NCI-H2081 (cell line): ENCODE data around the gene ASB10.
A peak's percentile ranks its signal among the peaks of the same experiment; 100 is the strongest.

Source experiments
- DNase-seq, 2 experiments: peaks; one replicate each; lab custom pipeline; 2025; lab: John Stamatoyannopoulos, UW

The ASB10 gene

GRCh38 chr7:151210087-151210854 is 23.2 kb upstream of the ASB10 start, which contains the start of gene H2BK1:
Gene H2BK1 (minus strand): TSS chr7:151210488. CDS start chr7:151210318, 170 bp downstream.
- DNase-seq, result no peak

GRCh38 chr7:151209588-151209987 is 22.5 kb upstream of the ASB10 start:
- no peak for DNase-seq

- no peak for DNase-seq
Measured at GRCh38 chr7:151208253-151208862, 21.3 kb upstream of the ASB10 start.

- DNase-seq, result no peak
Measured at GRCh38 chr7:151207804-151208203, 20.8 kb upstream of the ASB10 start.

- DNase-seq, result no peak
Measured at GRCh38 chr7:151207315-151207714, 20.3 kb upstream of the ASB10 start.

- no peak for DNase-seq
Measured at GRCh38 chr7:151206914-151207313, 19.9 kb upstream of the ASB10 start.

GRCh38 chr7:151205730-151206129 is 18.7 kb upstream of the ASB10 start:
- no peak for DNase-seq

- DNase-seq, result no peak
Measured at GRCh38 chr7:151204383-151205032, 17.5 kb upstream of the ASB10 start.

GRCh38 chr7:151202836-151203235 is 15.8 kb upstream of the ASB10 start:
- no peak for DNase-seq

GRCh38 chr7:151201751-151202150 is 14.7 kb upstream of the ASB10 start:
- no peak for DNase-seq

- no peak for DNase-seq
Measured at GRCh38 chr7:151201344-151201743, 14.3 kb upstream of the ASB10 start.

GRCh38 chr7:151198945-151199848 is 12.1 kb upstream of the ASB10 start:
- peak; percentile 71 to 81 for DNase-seq

GRCh38 chr7:151197932-151198331 is 10.9 kb upstream of the ASB10 start:
- DNase-seq, result no peak

GRCh38 chr7:151195616-151196450 is 8.8 kb upstream of the ASB10 start:
- no peak for DNase-seq

GRCh38 chr7:151194188-151194587 is 7.1 kb upstream of the ASB10 start:
- DNase-seq, result no peak

GRCh38 chr7:151193203-151193978 is 6.3 kb upstream of the ASB10 start:
- DNase-seq, result no peak

- no peak for DNase-seq
Measured at GRCh38 chr7:151192002-151192539, 5.0 kb upstream of the ASB10 start.

- DNase-seq, result no peak
Measured at GRCh38 chr7:151191544-151191943, 4.5 kb upstream of the ASB10 start.

- DNase-seq, result no peak
Measured at GRCh38 chr7:151189038-151189437, 2.0 kb upstream of the ASB10 start.

GRCh38 chr7:151188252-151188542 is 1.1 kb upstream of the ASB10 start:
- no peak for DNase-seq
